HG02885 (cell line): ENCODE measurements around the gene HUS1B.
"Not testable (repeated sequence)": the region's sequence is repeated elsewhere in the genome, so short reads cannot be mapped to it uniquely, and the experiment has no call there.

ENCODE experiments used
- ATAC-seq: cut with Tn5 transposase; IDR thresholded peaks from one replicate; pipeline ENCODE4 v1.9.1; 2021; ENCODE audit warnings: mild to moderate bottlenecking; ENCODE audit not compliant: unreplicated experiment, poor library complexity

The HUS1B gene

DNA sequence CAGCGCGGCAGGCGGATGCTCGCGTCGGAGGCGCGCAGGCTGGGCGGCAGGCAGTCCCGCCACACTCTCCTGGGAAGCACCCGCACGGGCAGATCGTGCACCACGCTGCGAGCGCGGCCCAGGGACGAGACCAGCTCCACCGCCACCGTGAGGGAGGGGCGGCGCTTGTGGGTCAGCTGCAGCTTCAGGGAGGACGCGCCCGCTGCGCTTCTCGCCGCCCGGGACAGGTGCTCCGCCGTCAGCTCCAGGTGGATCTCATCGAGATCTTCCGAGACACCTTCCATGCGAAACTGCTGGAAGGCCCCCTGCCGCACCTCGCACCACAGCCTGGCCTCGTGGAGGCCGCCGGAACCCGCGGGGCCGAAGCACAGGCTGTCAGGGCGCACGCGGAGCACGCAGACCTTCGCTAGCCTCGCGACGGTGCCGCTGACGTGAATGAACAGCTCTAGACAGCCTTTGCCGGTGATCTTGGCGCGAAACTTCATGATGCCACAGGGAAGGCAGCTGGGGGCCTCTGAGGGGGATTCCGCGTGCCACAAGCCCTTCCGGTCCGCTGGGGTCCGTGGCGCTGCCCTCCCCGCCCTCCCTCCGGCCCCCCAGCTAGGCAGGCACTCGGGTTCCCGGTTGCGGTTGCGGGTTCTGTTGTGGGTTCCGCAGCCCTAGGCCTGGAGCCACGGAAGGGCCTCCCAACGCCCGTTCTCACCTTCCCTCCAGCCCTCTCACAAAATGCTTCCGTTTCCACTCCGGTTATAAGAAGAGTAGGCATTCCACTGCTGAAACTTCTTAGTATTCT, at the start of gene HUS1B:
TSS of gene HUS1B (minus strand) at position 641 of the 793 bp plus-strand sequence. CDS start at position 485, 156 bp downstream.
- no peak for ATAC-seq

DNA sequence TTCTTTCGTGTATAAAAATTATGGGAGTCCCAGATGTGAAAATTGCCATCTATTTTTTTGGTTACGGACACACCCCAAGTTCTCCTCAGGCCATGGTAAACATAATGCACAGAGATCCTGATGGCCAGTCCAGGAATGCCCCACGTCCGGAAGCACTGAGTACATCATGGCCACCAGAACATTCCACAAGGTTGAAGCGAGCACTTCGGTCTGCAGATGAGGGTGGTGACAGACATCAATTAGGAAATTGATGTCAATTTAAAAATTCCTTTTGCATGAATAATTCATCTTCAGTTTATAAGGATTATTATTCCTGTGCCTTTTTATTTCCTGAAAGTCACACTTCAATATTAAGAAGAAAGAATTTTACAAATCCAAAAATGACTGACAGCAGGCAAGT, 49.2 kb upstream of the HUS1B start:
- ATAC-seq = no peak

- ATAC-seq = no peak
These were observed 48.1 kb upstream of the HUS1B start for GRCh38 chr6:705047-705446.

- no peak for ATAC-seq
These were observed 47.1 kb upstream of the HUS1B start for GRCh38 chr6:704046-704445.

DNA sequence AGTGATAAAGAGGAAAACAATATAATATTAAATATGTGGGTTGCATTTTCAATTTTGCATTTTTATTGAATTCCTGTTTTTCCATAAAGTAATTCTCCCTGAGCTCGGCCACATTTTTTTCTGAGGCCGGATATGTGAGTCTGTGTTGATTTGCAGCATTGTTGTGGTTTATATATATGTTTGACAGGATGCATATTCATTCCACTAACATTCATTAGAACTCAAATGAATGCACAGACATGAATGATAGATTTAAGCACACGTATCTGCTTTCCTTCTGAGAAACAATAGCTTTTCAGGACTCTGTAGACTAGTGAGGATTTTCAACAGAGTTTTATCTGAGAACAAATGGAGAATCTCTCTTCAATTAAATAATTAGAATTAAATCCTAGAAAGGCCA, 46.7 kb upstream of the HUS1B start:
- no peak for ATAC-seq

GRCh38 chr6:701700-702479, 45.0 kb upstream of the HUS1B start:
- ATAC-seq = no peak

- ATAC-seq = no peak
These were observed 44.3 kb upstream of the HUS1B start for GRCh38 chr6:701215-701614.

- no peak for ATAC-seq
These were observed 43.6 kb upstream of the HUS1B start for GRCh38 chr6:700490-700889.

DNA sequence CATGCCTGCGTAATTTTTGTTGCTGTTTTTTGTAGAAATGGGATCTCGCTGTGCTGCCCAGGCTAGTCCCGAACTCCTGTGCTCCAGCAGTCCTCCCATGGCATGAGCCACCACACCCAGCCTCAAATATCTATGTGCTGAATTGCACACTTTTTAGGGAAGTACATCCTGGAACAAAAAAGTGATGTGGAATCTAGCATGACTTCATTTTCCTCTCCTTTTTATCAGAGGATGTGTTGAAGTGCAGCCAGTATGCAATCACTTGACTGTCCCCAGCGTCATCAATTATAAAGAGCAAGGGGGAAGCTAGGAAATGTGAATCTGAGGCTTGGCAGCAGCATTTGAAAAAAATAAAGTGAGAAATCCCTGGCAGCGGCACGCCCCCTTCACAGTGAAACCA, 42.4 kb upstream of the HUS1B start:
- ATAC-seq = no peak

- ATAC-seq = not testable (repeated sequence)
These were observed 37.7 kb upstream of the HUS1B start for GRCh38 chr6:694431-695126.

GRCh38 chr6:693723-694009, 36.8 kb upstream of the HUS1B start:
- ATAC-seq = no peak

DNA sequence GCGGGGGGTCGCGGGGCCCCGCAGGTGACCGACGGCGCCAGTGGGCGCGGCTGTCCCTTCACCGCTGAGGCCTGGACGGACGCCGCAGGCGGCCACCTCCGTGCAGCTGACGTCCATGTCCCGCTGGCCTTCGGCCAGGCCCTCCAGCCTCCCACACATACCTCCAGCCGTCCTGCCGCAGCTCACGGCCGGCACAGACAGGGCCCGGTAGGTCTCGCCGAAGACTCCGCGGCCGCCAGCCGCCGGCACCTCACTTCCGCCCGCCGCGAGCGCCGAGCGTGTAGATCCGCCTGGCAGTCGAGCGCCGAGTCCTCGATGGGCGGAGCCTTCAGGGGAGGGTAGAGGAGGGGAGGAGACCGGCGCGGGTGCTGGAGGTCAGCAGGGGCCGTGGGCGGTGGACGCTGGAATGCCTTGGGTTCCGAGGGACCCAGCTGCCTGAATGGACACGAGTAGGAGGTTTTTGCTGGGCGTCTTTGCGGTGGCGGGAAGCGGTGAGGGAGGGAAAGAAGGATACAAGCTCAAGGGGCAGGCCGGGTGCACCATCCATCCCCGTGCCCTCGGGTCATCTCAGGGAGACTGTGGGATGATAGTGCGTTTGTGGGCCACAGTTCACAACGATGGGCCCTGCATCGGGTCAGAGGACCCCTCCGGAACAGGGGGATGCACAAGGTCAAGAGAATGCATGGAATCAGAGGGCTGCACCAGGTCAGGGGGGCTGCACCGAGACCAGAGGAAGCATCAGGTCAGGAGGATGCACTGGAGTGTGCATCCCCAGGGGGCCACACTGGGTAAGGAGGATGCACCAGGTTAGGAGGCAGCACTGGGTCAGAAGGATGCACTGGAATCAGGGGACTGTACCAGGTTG, 36.2 kb upstream of the HUS1B start, which contains the start of gene EXOC2:
TSS of gene EXOC2 (minus strand) at position 282 of the 865 bp plus-strand sequence. CDS start 55,321 bp downstream, outside the sequence.
- ATAC-seq = peak; percentile 89

DNA sequence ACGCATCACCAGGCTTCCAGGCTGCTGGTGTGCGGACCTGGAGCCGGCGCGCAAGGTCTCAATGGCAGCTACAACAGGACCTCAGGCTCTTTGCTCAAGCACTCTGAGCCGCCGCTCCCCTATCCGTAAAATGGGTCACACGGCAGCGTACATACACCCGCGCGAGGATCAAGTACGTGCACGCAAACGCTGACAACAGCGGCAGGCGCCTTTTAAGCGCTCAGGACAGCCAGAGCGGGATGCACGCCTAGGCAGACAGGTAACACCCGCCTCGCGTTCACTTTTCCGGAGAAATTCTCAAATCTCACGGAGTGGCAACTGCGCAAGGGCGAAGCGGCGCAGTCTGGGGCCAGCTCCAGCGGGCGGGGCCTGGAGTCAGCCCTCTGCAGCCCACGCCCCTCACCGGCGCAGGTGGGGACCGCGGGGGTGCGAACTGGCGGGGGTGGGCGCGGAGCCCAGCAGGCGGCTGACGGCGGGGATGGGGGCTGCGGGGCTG, 35.5 kb upstream of the HUS1B start:
- peak; percentile 75 for ATAC-seq

GRCh38 chr6:689223-689622, 32.3 kb upstream of the HUS1B start:
- ATAC-seq = no peak

- no peak for ATAC-seq
These were observed 29.6 kb upstream of the HUS1B start for GRCh38 chr6:686497-686896.

GRCh38 chr6:684831-685636, 28.1 kb upstream of the HUS1B start:
- peak; percentile 92 for ATAC-seq

- no peak for ATAC-seq
These were observed 27.0 kb upstream of the HUS1B start for GRCh38 chr6:683742-684440.

- no peak for ATAC-seq
These were observed 23.9 kb upstream of the HUS1B start for GRCh38 chr6:680666-681340.
